Measurements from ENCODE around the gene FAM124A.

Gene FAM124A

DNA sequence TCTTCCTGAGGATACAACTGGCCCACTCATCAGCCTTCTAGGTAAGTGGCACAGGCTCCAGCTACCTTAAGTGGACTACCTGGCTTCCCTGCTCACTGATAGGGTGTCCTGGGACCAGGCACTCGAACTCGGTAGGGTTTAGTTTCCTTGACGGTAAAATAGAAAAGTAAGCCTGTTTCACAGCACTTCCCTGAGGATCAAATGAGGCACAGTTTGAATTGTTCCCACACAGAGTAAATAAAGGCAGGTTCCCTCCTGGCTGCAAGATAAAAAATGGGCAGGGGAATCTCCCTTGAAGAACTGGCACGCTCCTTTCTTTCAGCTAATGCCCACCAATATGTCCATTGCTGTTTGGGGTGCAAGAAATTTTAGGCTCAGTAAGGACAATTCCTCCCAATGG is 1.1 kb upstream of the FAM124A start:
- no peak for DNase-seq

DNA sequence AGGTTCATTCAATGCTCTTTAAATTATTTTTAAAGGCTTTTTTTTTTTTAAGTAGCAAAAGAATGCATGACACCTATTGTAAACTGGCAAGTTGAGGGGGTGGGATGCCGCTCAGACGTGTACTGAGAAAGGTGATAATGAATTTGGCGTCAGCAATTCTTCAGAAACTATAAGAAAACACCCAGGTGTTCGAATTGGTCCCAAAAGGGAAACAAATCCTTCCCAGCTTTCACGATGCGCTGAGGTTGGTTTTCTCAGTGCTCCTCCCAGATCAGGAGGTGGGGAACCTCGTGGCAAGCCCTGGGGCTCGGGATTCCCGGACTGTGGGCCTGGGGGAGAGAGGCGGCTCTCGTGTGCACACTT is 543 bp upstream of the FAM124A start:
- no peak for DNase-seq

DNA sequence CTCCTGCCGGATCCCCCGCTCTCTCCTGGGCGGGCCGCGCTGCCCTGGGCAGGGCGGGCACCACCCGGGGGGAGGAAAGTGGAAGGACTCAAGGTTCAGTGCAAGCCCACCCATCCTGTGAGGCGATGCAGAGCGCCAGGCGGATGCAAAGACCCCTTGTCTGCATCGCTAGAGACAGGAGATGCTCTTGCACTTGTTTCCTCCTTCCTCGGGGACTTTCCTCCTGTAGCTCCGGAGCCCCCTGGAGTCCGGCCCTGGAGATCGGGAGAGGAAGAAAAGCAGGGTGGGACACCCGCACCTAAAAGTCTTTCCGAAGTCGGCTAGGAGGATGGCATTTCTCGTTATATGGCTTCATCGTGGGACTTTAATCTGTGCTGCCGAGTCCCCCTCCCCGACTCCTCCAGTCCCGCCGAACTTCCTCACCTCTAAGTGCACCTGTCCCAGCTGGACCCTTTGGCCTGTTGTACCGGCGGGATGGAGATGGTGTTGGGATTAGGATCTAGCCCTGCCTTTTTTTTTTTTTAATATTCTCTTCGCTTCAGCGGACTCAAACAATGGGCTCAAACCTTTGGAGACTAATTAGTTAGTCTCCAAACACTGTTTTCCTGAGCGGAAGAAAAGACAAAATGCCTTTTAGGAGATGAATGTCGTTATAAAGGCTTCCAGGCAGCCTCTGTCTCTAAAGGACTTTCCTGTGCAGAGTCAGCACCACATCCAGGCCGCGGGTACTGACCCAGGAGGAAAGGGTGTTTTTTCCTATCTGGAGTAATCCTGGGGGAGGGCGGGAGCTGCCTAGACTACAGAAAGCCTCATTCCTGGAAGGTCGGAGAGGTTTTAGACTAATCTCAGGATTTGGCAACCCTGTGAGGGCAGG is 725 bp downstream of the FAM124A start:
- no peak for DNase-seq

DNA sequence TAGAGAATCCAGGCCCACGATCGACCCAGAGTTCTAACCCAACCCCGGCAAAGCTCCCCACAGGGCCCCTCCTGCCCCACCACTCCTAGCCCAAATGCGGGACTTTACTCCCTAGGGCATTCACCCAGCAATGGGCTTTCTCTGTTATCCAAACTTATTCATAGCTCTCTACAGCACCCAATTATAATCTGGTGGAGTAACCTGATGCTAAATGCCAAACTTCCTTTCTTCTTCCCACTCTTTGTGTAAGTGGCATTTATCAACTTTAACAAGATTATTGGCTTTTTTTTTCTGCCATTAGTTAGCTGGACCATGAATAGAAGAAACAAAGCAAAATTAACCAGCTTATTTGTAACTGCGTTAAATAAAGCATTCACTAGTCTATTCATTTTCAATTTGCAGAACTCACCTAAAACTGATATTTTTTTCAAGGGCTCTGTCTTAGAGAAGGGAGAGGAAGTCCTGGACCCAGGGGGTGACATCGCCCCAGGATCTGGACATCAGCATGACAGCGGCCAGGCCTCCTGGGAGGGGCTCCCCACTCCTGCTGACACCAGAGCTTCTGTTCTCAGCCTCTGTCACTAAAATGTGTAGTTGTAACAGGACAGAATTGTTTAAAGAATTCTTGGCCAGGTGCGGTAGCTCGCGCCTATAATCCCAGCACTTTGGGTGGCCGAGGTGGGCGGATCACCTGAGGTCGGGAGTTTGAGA is 1.5 kb downstream of the FAM124A start:
- no peak for DNase-seq

DNA sequence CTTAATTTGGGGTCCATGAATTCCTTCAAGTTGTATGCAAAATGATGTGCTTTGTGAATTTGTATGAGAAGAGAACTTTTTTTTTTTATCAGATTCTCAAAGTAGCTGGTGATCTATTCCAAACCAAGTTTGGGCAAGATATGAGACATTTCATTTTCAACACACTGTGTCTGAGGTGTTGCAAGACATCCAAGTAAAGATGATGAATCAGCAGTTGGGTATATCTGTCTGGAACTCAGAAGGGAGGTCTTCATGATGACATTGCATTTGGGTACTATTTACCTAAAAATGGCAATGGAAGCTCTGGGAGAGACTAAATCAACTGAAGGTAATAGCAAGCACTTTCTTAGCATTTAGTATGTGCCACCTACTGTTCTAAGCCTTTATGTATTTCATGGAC is 2.8 kb downstream of the FAM124A start:
- DNase-seq: no peak

GRCh38 chr13:51227404-51227803 is 5.2 kb downstream of the FAM124A start:
- DNase-seq: no peak

DNA sequence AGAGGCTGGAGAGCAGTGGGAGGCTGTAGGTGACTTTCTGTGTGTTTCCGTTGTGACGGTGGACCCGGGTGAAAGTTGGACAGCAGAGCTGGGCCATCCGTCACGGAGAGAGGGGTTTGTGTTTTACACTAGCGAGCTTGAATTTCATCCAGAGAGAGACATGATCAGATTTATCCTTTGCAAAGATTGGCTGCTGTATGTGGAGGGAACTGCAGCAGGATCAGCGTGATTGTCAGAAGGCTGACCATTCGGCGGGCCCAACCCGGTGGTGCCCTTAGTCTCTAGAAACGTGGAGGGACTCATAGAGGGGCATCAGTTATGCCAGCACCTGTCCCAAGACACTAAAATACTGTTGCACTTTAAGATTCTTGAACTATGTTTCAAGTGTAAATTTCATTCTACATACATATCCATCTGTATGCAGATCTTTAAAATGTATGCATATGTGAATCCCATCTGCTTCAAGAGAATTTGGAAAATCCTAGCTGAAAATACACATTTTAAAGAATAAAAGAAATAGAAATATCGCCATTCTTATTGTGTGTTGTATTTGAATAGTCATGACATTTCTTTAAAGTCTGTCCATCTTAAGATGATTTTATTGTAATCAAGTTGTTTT is 7.0 kb downstream of the FAM124A start:
- no peak for DNase-seq

GRCh38 chr13:51229731-51230130 is 7.5 kb downstream of the FAM124A start:
- no peak for DNase-seq

- no peak for DNase-seq
Observed at GRCh38 chr13:51230477-51231105, 8.4 kb downstream of the FAM124A start.

DNA sequence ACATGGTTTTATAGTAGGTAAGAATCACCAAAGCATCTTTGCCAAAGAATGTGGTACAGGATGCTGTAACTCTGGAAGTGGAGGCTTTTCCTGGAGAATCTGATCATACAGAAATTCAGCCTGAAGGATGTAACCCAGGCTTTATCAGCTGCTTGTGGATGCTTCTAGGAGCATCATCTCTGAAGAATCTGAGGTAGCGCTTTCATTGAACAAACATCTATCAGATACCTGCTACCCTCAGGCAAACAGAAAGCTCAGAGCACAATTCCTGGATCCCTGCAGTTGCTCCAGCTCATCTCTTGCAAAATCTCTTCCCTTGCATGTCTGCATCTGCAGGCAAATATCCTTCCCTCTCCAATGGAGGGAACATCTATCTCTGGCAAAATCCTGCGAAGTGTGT is 9.3 kb downstream of the FAM124A start:
- DNase-seq: no peak

DNA sequence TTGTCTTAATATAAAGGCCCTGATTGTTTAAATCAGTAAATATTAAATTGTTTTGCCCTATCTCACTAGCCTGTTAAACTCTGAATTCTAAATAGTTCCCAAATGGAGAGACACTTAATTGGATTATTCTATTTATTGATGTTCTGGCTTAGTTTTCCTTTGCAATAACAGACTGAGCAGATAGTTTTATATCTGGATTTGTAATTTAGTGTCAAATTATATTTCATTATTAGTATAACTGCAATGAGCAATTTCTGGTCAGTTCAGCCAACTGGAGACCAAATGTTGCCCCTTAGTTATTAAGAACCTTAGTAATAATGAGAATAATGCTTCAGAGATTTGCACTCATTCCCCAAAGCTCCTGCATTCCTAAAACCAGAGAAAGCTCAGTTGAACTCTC is 10.1 kb downstream of the FAM124A start:
- DNase-seq: no peak

GRCh38 chr13:51233117-51233826 is 11.1 kb downstream of the FAM124A start:
- no peak for DNase-seq

- DNase-seq: no peak
Observed at GRCh38 chr13:51234676-51235075, 12.5 kb downstream of the FAM124A start.

- DNase-seq: no peak
Observed at GRCh38 chr13:51235186-51235585, 13.0 kb downstream of the FAM124A start.

GRCh38 chr13:51235756-51236490 is 13.7 kb downstream of the FAM124A start:
- DNase-seq: no peak

- no peak for DNase-seq
Observed at GRCh38 chr13:51236491-51236792, 14.2 kb downstream of the FAM124A start.

- DNase-seq: no peak
Observed at GRCh38 chr13:51237386-51237785, 15.2 kb downstream of the FAM124A start.

DNA sequence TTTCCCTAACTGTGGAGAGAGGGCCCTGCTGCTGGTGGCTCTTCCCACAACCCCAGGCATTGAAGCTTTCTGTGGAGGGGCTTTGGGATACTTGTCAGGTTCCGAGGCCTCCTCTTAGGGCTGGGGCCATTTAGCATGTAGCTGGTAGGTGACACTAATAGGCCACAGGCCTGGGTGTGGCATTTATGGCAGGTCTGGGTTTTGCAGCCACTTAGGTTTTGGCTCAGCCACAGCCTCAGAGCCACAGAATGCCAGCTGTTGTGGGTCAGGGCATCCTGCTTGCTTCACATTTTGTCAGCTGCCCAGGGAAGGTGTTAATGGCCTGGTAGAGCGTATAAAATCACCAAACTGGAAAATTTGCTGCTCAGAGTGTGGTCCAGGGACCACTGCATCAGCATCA is 15.7 kb downstream of the FAM124A start:
- no peak for DNase-seq

DNA sequence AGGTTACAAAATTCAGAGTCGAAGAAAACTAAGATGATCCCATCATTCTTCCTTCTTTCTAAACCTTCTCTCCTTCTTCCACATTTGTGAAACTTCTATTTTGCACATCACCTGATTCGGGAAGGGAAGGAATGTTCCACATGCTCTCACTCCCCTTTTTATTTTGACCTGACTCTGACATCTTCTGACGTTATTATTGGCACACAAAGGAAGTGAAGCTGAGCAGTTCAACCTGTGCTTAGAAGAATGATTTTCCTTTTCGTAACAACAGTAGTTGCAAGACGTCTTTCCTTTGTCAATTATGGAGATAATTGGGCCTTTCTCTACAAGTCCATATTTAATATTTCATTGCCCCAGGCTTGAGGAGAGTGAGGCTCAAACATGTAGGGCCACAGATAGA is 18.0 kb downstream of the FAM124A start:
- DNase-seq: no peak

DNA sequence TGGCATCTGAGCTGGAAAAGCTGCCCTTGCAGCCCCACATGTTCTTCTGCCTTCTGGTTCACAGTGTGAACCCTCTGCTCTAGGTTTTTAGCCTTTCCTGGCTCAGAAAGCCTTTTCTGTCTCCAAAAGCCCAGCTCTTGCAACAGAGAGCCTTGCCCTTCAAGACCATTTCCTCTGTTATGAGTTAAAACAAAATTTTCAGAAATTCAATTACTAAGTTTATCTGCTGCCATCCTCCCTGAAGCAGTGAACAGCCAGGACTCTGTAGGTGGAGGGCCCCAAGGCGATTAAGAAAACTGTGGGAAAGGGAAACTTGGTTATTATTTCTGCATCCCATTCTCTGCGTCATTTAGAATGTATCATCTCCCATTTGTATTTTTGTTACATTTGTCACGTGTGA is 18.8 kb downstream of the FAM124A start:
- no peak for DNase-seq

DNA sequence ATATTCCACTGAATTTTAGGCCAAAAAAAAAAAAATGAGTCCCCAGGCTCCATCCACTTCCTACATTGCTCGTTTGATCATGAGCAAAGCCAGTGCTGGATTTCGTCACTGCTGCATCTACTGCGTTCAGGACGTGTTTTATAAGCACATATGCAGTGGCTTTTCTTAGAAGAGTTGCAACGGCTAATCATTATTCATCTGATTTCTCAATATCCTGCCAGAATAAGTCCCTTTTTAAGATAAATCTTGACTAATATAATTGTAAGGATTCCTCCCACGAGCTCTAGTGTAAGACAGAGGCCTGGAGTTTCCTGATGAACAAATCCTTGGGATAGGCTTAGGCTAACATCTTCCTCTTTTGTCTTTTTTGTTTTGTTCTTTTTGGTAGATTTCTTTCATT is 19.5 kb downstream of the FAM124A start:
- DNase-seq: no peak

DNA sequence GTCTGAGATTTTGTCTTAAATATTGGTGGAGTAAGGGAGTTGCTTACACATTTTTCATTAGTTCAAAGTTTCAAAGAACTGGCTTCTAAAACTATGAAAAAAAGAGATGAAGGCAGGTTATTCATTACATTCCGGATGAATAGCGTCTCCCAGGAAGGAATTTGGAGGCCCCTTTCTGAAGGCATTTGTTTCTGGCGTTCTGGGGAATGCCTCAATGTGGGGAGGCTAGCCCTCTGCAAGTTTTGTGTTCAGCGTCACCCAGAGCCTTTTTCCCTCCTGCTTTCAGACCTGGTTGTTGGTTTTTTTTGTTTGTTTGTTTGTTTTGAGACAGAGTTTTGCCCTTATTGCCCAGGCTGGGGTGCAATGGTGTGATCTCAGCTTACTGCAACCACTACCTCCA is 21.0 kb downstream of the FAM124A start:
- DNase-seq: no peak
